Stimulated activated CD8-positive, alpha-beta memory T cell treated with anti-CD3 and anti-CD28 coated beads, Interleukin-12 subunit alpha, Interleukin-12 subunit beta, amount 100 ng/mL, for 1 hour (primary cell): Measurements from ENCODE around the gene SETD2.
A peak's percentile ranks its signal among the peaks of the same experiment; 100 is the strongest.

ENCODE experiments used
- DNase-seq: peaks from one replicate; pipeline ENCODE4 v3.0.0-alpha.2; 2020; ENCODE audit warnings: low read depth

SETD2 gene

GRCh38 chr3:46979958-46980497 is 183.9 kb downstream of the SETD2 start:
- no peak for DNase-seq

GRCh38 chr3:46978985-46979944 is 184.6 kb downstream of the SETD2 start, which contains the start of gene NBEAL2:
Gene NBEAL2 (plus strand): TSS chr3:46979666. CDS start chr3:46979862, 196 bp downstream.
- DNase-seq, result peak; percentile 92

- no peak for DNase-seq
Observed at GRCh38 chr3:46978381-46978780, 185.5 kb downstream of the SETD2 start.

GRCh38 chr3:46977811-46978195 is 186.1 kb downstream of the SETD2 start:
- DNase-seq, result no peak

GRCh38 chr3:46976326-46977190 is 187.4 kb downstream of the SETD2 start, which contains the start of gene CCDC12:
Gene CCDC12 (minus strand): TSS chr3:46976745. CDS start chr3:46976732, 13 bp downstream.
- DNase-seq, result peak; percentile 86

GRCh38 chr3:46974421-46975171 is 189.3 kb downstream of the SETD2 start:
- DNase-seq, result no peak

- DNase-seq, result no peak
Observed at GRCh38 chr3:46972396-46972795, 191.5 kb downstream of the SETD2 start.

- no peak for DNase-seq
Observed at GRCh38 chr3:46971742-46972141, 192.2 kb downstream of the SETD2 start.

- no peak for DNase-seq
Observed at GRCh38 chr3:46971151-46971550, 192.8 kb downstream of the SETD2 start.

- DNase-seq, result no peak
Observed at GRCh38 chr3:46970391-46971091, 193.4 kb downstream of the SETD2 start.

- DNase-seq, result no peak
Observed at GRCh38 chr3:46968783-46969428, 195.0 kb downstream of the SETD2 start.

GRCh38 chr3:46966811-46967210 is 197.1 kb downstream of the SETD2 start:
- no peak for DNase-seq
